SH-SY5Y (cell line): ENCODE data around the gene KIF26B.

Source experiments
- GATA2 ChIP-seq: IDR thresholded peaks from 2 replicates; pipeline ENCODE4 v1.6.1; 2011; ENCODE audit warnings: mild to moderate bottlenecking, low read depth, low read length
- GATA3 ChIP-seq: IDR thresholded peaks from 2 replicates; pipeline ENCODE4 v1.6.1; 2011; ENCODE audit warnings: low read depth, mild to moderate bottlenecking, low read length, moderate library complexity

DNA sequence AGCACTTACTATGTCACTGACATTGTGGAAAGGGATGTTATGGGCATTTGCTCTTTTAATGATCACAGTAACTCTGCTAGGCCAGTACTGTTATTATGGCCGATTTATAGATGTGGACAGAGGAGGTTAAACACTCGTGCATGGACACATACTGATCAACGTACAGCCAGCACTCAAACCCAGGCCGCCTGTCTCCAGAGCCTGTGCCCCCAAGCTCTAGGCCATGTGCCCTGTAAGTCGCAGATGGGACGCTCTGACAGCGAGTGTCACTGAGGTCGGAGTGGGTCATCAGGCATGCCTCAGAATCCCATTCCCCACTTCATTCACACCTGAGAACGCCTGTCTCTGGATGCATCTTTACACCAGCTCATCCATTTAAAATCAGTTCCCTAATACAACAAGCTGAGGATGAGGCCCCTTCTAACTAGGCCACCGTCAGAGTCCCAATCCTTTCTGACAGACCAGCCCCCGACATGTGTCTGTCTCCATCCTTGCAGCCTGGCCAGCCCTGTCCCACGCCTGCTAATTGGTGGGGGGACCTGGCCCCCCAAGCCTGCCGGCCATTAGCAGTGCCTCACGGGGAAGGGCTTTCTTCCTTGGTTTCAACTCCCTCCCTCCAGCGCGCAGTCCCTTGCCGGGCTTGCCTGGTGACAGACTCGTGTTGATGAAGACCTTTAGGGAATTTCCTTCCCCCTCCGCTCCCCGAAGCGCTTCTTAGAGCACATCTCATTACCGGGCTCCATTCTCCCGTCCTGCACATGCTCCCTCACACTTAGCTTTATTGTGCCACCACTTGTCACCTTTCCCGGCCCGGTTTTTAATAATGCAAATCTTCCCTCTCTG is 436.8 kb downstream of the KIF26B start:
- no peak for TF ChIP-seq GATA2
- no peak for TF ChIP-seq GATA3
